ENCODE results near the gene ZNF500. TPM values are rescaled to one million over a fixed set of nuclear protein-coding genes. Genes with fewer than 3 reads are reported as not detected.
"Not testable (repeated sequence)": the region's sequence is repeated elsewhere in the genome, so short reads cannot be mapped to it uniquely, and the experiment has no call there.

The ZNF500 gene
- total RNA-seq, 1 donor from 2014 or later = 4.4 TPM

DNA sequence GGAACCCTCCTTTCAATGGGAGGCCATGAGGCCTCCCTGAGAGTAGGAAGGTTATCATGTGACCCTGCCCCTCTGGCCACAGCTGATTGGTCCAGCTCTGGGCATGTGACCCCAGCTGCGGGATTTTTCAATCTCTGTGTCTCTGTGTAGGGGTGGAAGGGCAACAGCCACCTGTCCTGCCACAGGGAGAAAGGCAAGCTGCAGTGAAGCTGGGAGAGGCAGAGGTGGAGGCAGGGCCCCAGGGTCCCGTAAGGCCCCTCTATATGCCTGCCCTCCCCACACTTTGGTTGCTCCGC lies 21.7 kb downstream of the ZNF500 start:
- DNase-seq (ENCODE audit: low read depth in 2 of 2) = no peak

DNA sequence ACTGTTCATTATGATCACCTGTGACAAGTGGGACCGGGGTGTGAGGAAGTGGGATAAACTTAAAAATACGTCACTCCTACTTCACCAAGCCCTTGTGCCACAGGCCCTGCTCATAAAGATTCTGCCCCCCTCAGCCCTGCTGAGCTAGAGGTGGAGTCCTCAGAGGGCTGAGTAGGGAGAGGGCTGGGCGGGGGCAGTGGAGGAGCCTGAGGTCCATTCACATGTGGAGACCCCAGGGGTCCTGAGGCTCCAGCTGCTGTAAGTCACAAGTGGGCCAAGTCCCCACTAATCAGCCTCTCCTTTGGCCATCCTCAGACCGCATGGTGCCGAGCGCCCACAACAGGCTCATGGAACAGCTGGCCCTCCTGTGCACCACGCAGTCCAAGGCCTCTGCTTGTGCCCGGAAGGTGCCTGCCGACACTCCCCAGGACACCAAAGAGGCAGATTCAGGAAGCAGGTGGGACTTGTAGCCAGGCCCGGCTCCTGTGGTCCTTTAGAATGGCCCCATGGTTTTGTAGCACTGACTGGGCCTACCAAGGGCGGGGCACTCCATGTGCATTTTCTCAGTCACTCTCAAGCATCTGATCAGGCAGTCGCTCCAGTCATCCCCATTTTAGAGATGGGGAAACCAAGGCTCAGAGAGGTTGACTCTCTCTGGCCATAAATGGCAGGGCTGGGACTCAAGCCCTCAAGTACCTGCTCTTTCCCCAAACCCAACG lies 22.2 kb downstream of the ZNF500 start:
- DNase-seq (ENCODE audit: low read depth in 2 of 2) = no peak

DNA sequence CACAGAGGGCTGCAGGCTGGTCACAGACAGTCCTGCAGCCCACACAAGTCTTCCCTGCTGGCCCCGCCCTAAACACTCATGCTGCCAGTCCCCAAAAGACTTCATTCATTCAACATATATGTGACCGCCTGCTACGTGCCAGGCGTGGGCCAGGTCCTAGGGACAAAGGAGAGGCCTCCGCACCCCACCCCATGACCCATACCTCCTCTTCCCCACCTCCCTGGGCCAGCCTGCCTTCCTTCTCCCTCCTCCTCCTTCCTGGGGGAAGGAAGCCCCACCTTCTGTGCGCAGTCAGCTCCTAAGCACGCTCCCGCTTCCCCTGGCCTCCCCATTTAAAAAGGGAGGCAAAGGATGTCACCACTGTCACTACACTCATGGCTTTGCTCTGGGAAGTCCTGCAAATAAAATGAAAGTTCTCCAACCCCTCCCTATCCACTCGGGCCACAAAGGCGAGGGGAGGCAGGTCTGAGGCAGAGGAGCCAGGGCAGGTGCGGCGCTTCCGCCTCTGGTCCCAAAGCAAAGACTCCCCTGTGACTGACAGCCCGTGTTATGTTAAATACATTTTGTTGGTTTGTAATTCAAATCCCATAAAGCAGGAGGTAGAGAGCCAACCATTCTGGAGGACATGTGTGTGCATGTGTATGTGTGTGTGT lies 23.6 kb downstream of the ZNF500 start:
- no peak for DNase-seq (ENCODE audit: low read depth in 2 of 2)

DNA sequence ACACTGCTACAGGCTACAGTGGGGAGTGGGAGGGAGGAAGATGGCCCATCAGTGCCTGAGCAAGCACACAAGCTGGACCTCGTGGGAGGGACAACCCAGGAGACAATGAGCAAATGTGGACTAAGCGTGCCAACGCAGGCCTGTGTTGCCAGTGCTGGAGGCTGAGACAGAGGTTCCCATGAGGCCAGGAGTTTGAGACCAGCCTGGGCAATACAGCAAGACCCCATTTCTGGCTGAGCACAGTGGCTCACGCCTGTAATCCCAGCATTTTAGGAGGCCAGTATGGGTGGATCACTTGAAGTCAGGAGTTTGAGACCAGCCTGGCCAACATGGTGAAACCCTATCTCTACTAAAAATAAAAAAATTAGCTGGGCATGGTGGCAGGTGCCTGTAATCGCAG lies 28.6 kb downstream of the ZNF500 start:
- not testable (repeated sequence) for DNase-seq (ENCODE audit: low read depth in 2 of 2)

DNA sequence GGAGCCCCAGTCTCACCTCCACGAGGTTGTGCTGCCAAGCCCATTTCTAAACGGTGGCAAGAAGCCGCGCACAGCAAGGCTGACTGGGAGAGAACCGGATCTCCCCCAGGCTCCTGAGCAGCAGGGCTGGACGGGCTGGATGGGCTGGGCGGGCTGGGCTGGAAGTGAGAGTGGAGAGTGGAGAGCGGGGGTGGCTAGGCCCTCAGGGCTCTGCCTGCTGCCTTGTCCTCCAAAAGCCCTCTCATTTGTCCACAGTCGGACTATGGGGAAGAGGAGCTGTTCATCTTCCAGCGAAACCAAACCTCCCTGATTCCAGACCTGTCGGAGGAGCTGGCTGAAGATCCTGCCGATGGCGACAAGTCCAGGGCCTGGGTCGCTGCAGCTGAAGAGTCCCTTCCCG lies 29.4 kb downstream of the ZNF500 start:
- no peak for DNase-seq (ENCODE audit: low read depth in 2 of 2)

DNA sequence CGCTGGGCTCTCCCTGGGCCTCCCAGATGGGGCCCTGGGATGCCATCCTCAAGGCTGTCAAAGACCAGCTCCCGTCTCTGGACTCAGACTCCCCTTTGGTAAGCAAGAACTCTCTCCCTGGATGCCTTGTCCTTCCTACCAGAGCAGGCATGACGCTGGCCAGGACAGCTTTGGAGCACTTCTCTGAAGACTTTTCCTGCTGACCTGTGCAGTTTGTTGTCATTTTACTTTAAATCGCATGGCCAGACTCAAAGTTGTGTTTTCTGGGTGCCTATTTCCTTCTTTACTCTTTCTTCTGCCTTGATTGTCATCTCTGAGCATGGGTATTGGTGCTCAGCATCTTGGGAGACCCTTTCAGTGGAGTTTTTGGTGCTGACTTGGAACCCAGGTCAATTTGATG lies 30.4 kb downstream of the ZNF500 start:
- no peak for DNase-seq (ENCODE audit: low read depth in 2 of 2)

DNA sequence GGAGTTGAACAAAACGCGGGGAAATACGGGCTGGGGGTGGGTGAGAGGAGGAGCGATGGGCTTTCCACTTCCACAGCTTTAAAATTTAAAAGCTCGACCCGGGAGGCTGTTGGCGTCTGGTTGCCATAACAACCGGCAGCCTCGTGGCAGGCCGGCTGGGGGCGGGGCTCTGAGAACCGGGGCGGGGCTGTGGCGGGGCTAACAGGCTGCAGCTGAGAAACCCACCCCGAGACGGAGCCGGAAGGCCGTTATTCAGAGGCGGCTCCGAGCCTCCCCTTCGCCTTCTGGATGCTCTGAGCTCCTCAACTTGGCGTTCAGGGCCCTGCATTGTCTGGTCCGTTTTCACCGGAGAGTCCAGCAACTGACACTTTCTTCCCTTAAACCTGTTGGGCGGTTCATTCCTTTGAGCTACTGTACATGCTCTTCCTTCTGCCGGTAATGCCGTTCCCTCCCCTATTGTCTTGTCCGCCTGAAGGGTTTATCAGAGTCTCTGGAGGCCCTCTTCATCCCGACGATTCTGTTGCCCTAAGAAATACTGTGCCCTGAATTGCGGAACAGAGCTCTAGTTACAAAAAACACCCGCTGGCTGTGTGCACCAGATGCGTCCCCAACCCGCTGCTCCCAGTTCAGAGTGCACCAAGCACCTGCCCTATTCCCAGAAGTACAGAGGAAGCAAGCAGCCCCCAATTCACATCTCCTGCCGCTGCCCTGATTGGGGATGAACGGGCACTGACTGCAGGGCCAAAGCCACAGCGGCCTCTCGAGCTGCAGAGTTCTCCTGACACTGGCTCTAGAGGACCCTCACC lies 32.0 kb downstream of the ZNF500 start:
- DNase-seq (ENCODE audit: low read depth in 2 of 2) = peak; percentile 27 to 83

DNA sequence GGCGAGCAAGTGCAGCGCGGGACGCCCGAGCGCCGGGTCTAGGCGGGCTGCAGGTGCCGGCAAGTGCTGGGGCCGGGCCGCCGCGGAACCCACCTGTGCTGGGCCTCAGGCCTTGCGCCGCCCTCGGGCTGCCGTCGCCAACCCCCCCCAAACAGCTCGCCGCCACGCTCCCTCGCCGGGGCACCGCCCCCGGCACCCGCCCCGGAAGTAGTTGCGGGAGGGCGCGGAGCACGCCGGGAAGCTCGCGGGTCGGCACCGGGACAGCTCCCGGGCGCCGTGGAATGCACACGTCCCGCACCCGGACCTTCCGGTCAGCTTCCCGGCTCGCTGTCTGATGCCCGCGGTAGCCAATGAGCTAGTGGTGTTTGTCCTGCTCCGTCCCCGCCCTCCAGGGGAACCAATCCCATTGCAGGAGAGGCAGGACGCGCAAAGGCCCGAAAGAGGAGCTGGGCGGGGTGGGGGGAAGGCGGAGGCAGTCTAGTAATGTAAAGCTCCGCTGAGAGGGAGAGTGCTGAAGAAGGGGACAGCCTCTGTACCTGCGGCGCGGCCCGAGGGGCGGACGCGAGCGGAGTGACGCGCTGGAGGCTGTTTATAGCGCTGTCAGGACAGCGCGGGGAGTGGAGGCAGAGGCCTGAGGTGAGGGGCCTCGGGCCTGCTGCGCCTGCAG lies 32.8 kb downstream of the ZNF500 start, which contains the start of the genes ANKS3 and DNAAF8:
Gene ANKS3 (minus strand): TSS at position 209 of the 667 bp plus-strand sequence. CDS start 4,122 bp downstream, outside the sequence.
Gene DNAAF8 (plus strand): TSS at position 475 of the 667 bp plus-strand sequence. CDS start 1,978 bp downstream, outside the sequence.
- DNase-seq (ENCODE audit: low read depth in 2 of 2) = peak; percentile 91 to 98

DNA sequence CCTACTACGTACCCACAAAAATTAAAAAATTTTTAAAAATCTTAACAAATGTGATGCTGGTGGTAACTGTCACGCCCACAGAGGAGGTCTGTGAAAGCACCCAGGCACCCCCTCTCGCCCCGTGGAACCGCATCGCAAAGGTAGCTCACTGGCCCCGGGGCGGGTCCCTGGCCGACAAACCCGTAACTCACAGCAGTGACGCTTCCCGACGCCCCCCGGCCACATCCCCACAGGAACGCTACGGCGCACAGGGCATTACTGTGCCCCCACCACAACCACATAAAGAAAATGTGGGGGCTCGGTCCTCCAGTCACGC lies 33.3 kb downstream of the ZNF500 start:
- DNase-seq (ENCODE audit: low read depth in 2 of 2) = no peak

DNA sequence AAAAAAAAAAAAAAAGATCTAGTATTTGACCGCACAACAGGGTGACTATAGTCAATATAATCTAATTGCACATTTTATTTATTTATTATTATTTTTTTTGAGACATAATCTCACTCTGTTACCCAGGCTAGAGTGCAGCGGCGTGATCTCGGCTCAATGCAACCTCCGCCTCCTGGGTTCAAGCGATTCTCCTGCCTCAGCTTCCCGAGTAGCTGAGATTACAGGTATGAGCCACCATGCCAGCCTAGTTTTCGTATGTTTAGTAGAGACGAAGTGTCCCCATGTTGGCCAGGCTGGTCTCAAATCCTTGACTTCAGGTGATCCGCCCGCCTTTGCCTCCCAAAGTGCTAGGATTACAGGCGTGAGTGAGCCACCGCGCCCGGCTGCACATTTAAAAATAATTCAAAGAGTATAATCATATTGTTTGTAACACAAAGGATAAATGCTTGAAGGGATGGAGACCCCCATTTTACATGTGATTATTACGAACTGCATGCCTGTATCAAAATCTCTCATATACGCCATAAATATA lies 33.7 kb downstream of the ZNF500 start:
- no peak for DNase-seq (ENCODE audit: low read depth in 2 of 2)

DNA sequence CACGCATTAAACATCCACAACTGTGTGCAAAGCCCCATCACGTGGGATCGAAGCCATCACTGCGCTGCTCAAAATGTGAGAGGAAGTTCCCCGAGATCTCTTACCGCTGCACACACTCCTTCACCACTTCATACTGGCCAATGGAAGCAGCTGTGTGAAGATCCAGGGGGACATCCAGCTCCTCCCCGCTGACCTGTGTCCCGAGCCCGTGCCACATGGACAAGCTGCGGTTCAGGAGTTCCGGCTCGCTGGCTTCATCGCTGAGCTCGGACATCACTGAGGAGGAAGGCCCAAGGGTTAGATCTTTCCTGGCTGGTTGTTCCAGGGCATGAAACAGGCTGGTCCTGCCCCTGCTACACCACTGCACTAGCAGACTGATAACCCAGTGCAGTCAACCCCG lies 37.1 kb downstream of the ZNF500 start:
- DNase-seq (ENCODE audit: low read depth in 2 of 2) = no peak

DNA sequence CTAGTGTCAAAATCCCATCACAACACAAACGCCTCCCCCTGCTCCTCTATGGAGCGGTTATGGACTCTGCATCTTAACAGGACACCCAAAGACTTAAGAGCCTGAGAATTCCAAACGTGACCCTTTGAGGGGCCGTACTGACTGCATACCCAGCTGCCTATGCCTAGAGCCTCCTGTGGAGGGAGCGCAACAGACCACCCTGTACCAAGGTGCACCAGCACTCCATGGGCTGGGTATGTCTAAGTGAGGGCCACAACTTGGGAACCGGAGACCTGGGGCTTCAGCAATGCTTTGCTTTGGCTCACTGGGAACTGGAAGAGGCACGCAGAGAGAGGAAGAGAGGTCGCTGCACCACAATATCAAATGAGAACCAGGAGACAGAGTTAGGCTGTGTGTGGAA lies 38.3 kb downstream of the ZNF500 start:
- no peak for DNase-seq (ENCODE audit: low read depth in 2 of 2)

DNA sequence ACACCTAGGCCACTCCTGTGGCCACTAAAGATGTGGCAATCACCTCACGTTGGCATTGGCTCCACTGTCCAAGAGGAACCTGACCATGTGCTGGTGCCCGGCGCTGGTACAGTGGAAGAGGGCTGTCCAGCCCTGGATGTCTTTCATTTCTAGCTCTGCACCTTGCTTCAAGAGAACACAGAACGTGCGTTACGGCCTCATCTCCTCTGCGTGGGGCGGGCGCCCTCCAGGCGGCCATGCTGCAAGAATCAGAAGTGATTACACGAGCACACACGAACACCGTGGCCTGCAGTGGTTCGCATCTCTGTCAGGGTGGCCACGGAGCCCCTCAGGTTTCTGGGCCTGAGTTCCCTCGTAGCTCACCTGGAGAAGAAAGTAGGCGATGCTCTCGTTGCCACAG lies 40.3 kb downstream of the ZNF500 start:
- no peak for DNase-seq (ENCODE audit: low read depth in 2 of 2)

DNA sequence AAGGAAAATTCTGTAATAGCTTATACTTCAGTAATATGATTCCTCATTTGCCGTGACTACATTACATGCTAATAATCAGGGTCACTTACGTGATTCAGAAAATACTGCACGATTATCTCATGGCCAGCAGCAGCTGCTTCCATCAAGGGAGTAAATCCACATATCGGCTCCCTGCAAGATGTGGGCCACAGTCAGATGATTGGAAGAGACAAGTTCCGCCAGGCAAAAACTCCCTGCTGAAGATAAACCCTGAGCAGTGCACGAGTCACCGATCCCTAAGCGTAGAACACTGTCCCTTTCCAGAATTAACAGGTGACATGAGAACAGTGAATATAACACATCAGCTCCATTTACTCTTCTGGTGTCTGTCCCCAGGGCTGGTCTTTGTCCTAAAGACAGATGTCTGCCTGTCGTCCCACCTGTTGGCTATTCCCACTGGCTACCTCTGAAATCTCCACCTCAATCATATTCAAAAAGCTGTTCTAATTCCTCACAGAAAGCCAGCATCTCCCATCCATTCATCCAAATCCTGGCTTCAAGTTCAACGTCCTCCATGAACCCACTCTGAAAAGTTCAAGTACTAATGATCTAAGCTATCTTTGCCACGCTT lies 42.2 kb downstream of the ZNF500 start:
- DNase-seq (ENCODE audit: low read depth in 2 of 2) = no peak

DNA sequence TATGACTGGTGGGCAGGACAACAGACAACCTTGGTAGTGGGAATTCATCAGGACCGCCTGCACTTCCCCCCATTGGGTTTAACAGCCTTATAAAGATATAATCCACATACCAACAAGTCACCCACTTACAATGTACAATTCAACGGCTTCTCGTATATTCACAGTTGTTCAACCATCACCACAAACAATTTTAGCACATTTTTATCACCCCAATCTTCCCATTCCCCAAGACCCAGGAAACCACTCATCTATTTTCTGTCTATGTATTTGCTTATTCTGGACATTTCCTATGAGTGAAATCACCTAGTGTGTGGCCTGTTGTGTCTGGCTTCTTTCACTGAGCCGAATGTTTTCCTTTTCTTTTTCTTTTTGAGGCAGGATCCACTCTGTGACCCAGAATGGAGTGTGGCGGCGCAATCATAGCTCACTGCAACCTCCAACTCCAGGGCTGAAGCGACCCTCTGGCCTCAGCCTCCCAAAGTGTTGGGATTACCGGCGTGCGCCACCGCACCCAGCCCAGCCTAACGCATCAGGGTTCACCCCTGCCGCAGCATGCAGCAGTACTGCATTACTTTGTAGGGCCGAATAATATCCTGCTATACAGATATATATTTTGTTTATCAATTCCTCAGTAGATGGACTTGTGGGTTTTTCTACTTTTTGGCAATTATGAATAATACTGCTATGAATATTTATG lies 43.7 kb downstream of the ZNF500 start:
- DNase-seq (ENCODE audit: low read depth in 2 of 2) = no peak

DNA sequence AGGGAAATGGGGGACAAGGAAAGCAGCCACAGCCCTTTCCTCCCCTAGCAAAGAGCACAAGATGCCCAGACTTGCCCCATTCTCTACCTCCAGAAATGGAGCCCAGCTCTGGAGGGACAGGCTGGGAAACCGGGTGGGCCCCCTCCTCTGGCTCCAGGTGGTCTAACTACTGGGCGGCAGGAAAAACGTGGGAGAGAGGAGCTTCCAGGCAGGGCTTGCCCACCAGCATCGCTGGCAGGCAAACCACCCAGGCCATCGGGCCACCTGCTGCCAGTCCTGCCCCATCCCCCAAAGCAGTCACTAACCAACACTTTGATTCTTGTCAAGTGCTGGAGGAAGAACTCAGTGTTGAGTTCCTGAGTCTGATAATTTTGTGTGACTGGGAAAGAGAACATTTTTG lies 48.5 kb downstream of the ZNF500 start:
- DNase-seq (ENCODE audit: low read depth in 2 of 2) = no peak

DNA sequence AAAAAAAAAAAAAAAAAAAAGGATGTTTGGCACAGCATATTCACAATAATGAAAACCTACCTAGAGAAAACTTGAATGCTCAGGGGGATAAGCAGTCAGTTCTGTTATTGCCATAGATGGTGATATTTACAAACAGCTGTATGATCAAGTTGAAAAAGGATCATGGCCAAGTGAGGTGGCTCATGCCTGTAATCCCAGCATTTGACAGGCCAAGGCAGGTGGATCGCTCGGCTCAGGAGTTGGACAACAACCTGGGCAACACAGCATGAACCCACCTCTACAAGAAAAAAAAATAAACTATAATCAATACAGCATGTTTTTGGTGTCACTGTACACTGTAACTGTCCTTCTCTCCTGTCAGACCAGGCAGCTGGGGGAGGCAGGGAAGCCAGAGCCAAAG lies 52.0 kb downstream of the ZNF500 start:
- no peak for DNase-seq (ENCODE audit: low read depth in 2 of 2)

DNA sequence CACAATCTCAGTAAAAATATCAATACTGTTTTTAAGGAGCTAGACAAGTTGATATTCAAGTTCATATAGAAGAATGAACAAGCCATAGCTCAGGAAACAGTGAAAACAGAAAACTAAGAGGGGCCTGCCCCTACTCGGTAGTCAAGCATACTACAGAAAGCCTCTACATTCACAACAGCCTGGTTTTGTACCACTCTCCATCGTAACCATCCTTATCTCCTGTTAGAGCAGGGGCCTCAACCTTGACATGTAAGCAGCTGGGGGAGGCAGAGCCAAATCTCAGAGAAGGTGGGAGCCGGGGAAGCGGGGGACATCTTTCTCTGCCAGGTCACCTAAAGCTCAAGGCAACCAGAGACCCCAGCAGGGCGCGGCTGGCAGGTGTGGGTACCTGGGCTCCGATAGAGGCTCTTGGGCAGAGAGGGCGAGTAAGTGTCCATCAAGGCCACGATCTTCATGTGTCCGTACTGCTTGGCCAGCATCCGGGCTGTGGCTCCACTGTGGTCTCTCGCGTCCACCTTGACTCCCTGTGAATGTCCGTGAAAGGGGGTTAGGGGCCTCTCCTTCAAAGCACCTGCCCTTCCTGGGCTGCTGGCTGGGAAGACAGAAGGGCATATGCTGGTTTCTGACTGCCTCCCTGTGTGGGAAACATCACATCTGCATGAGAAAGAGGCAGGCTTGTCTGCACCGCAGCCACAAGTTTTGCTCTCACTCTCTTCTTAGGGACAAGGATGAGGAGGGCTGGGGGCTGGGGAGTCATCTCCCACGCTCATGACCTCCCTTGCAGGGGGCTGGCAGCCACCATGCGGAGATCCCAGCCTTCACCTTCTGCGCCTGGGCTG lies 53.1 kb downstream of the ZNF500 start:
- no peak for DNase-seq (ENCODE audit: low read depth in 2 of 2)

DNA sequence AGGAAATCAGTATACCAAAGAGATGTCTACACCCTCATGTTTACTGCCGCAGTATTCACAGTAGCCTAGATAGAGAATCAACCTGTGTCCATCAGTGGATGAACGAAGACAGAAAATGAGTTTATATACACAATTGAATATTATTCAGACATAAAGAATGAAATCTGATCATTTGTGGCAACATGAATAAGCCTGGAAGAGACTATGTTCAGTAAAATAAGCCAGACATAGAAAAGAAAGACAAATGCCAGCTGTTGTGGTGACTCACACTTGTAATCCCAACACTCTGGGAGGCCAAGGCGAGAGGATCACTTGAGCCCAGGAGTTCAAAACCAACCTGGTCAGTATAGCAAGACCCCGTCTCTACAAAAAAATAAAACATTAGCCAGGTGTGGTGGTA lies 57.5 kb downstream of the ZNF500 start:
- no peak for DNase-seq (ENCODE audit: low read depth in 2 of 2)

DNA sequence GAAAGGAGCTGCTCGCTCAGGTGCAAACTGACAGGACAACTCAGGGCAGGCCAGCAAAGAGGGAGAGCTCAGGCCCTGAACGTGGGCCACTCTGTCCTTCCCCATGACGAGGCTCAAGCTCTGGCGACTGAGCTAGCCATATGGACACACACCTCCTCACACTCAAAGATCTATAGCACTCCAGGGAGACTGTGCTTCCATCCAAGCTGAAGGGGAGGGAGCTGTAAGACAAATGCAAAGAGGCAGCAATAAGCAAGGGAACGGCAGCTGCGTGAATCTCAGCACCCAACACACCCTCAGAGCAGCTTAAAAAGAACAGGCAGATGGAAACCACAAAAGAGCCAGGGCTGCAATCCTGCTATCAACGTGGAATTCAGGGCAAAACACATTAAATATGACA lies 60.1 kb downstream of the ZNF500 start:
- DNase-seq (ENCODE audit: low read depth in 2 of 2) = no peak

Measured in dermis microvascular lymphatic vessel endothelial cell (primary cell).